Tibial nerve (tissue), 4 donors: ENCODE results near the gene PRTFDC1. TPM values are rescaled to one million over a fixed set of nuclear protein-coding genes. Genes with fewer than 3 reads are reported as not detected.

Experiments
- DNase-seq, 2 donors: peaks; one replicate each; pipeline ENCODE4 v3.0.0-alpha.2; 2019; ENCODE audit warnings: low spot score in 2 of 2
- H3K27ac ChIP-seq, 4 donors: fragments of 200-600 bp; sonication (generic) in 3 of 4; one replicate each; pipeline ENCODE4 v1.5.1; 2017 to 2019; ENCODE audit warnings: mild to moderate bottlenecking in 1 of 4
- H3K27me3 ChIP-seq, 2 donors: fragments of 200-600 bp; sonication (generic) in 1 of 2; one replicate each; pipeline versions ENCODE4 v1.5.1 to v1.6.0; 2017 to 2019
- H3K36me3 ChIP-seq, 3 donors: fragments of 200-600 bp; sonication (generic); one replicate each; pipeline ENCODE4 v1.5.1; 2018 to 2019
- H3K4me1 ChIP-seq, 4 donors: fragments of 200-600 bp; sonication (generic) in 3 of 4; one replicate each; pipeline ENCODE4 v1.5.1; 2017 to 2019
- H3K4me3 ChIP-seq, 4 donors: fragments of 200-600 bp; sonication (generic) in 3 of 4; one replicate each; pipeline ENCODE4 v1.5.1; 2017 to 2019; ENCODE audit warnings: mild to moderate bottlenecking in 1 of 4, moderate library complexity in 1 of 4
- H3K9me3 ChIP-seq, 4 donors: fragments of 200-600 bp; sonication (generic) in 3 of 4; one replicate each; pipeline ENCODE4 v1.5.1; 2017 to 2019
- EP300 ChIP-seq, 2 donors: sonication (generic); formaldehyde crosslinking; IDR thresholded peaks; one replicate each; pipeline ENCODE4 v1.6.1; 2017; ENCODE audit warnings: antibody characterized with exemption in 2 of 2, mild to moderate bottlenecking in 1 of 2
- POLR2A ChIP-seq, 2 donors: fragments of 450-650 bp; IDR thresholded peaks; one replicate each; pipeline ENCODE4 v1.6.1; 2017; ENCODE audit warnings: antibody characterized with exemption in 2 of 2, mild to moderate bottlenecking in 2 of 2, moderate library complexity in 2 of 2
- WGBS, 2 donors: methylation state at CpG; one replicate each; pipeline ENCODE4 v1.1.5; 2018; 5-methylcytosine and 5-hydroxymethylcytosine counted together
- total RNA-seq, 4 donors: library from RNA; depleted of rRNA; stranded (reverse); fragments of >200 nt; gene quantifications; one replicate each; pipeline ENCODE4 v1.1.0, GENCODE V29; 2016
- TF ChIP-seq, protein P1 (sequence below), 5 experiments: fragments of 200-600 bp in 3 of 5; fragments of 450-650 bp in 2 of 5; sonication (generic) in 3 of 5; IDR thresholded peaks; one replicate each; pipeline ENCODE4 v1.5.1; 2016 to 2019; ENCODE audit warnings: antibody characterized with exemption in 5 of 5, mild to moderate bottlenecking in 3 of 5, moderate library complexity in 2 of 5

Gene PRTFDC1
- total RNA-seq, 4 donors from 2014 or later: 0.78 to 5.7 (median 1.3) TPM

DNA sequence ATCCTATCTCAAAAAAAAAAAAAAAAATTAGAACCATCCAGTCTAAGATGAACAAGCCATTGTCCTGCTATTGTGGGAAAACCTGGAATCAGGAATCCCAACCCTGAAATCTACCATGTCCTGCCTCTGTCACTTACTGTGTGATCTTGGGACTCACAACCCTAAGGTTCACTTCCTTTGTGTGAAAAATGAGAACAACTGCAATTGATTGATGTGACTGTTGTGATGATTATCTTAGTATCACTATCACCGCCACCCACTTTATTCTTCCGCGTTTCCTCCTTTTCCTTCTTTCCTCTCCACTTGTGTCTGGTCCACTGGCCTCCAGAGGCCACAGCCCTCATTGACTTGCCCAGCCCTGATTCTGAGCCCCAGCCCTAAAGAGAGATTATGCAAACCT is 12.6 kb upstream of the PRTFDC1 start:
- Histone ChIP-seq H3K27ac (no peak overlapping the region), H3K36me3 (no peaks in the 10 kb centered on the region), H3K4me1 (no peaks in the 10 kb centered on the region), H3K27me3 (peaks cover 0 to 5% of the 10 kb centered on the region in 2 donors), H3K4me3 (no peak overlapping the region), H3K9me3 (no peaks in the 10 kb centered on the region)
- DNase-seq: no peak
- TF ChIP-seq, protein P1, sequence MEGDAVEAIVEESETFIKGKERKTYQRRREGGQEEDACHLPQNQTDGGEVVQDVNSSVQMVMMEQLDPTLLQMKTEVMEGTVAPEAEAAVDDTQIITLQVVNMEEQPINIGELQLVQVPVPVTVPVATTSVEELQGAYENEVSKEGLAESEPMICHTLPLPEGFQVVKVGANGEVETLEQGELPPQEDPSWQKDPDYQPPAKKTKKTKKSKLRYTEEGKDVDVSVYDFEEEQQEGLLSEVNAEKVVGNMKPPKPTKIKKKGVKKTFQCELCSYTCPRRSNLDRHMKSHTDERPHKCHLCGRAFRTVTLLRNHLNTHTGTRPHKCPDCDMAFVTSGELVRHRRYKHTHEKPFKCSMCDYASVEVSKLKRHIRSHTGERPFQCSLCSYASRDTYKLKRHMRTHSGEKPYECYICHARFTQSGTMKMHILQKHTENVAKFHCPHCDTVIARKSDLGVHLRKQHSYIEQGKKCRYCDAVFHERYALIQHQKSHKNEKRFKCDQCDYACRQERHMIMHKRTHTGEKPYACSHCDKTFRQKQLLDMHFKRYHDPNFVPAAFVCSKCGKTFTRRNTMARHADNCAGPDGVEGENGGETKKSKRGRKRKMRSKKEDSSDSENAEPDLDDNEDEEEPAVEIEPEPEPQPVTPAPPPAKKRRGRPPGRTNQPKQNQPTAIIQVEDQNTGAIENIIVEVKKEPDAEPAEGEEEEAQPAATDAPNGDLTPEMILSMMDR (IDR thresholded peaks at IDR 0.05): no peak
- no peak for TF ChIP-seq POLR2A (IDR thresholded peaks at IDR 0.05)
- 94 to 98% methylated on average over 3 of the region's 3 CpGs for WGBS, 2 donors

DNA sequence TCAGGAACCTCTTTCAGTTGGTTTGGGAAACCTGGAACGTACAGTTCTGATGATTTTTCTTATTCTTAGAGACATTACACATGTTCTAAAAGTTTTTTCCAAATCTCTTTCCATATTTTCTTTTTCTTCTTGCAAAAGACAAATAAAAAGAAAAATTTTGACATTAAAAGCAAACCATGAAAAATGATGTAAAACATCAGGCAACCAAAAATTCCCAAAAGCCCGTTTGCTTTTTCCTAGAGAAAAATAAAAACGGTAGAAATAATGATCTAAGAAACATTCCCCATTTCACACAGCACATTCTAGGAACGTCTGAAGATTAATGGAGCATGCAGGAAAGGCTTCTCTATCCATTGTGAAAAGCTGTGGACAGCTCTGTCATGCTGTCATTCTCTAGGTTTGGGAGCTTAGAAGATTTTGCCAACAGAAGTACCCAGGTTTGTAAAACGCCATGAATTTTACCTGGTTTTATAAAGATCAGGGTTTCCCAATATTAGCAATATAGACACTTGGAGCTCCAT is 11.2 kb upstream of the PRTFDC1 start:
- Histone ChIP-seq H3K4me1 (peaks cover 0 to 11% (median 1%) of the 10 kb centered on the region in 4 donors), H3K4me3 (no peak overlapping the region), H3K27me3 (peaks cover 0 to 5% of the 10 kb centered on the region in 2 donors), H3K9me3 (no peaks in the 10 kb centered on the region), H3K36me3 (no peaks in the 10 kb centered on the region), H3K27ac (no peak overlapping the region)
- 53 to 54% methylated on average over 5 of the region's 5 CpGs for WGBS, 2 donors
- DNase-seq: no peak
- TF ChIP-seq EP300 (IDR thresholded peaks at IDR 0.05) (no peak), POLR2A (IDR thresholded peaks at IDR 0.05) (no peak)
- TF ChIP-seq, protein P1 (IDR thresholded peaks at IDR 0.05): no peak

DNA sequence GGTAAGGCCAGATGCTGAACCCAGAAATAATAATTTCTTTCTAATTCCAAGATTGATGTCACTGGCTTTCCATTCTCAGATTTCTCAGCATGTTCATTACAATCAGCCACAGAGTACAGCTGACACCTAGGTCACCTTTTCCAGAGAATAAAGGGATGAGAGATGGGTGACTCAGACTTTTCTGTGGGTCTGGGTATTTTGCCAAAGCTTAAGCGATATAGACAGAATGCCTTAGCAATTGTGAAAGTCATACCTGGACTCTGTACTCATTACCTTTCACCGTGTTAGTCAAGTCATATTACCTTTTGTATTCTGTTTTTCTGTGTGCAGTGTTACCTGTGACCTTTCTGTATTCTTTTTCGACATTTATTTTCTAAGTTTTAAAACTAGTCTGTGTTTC is 10.6 kb upstream of the PRTFDC1 start:
- TF ChIP-seq EP300 (IDR thresholded peaks at IDR 0.05) (no peak), POLR2A (IDR thresholded peaks at IDR 0.05) (no peak)
- TF ChIP-seq, protein P1 (IDR thresholded peaks at IDR 0.05): no peak
- Histone ChIP-seq H3K9me3 (no peaks in the 10 kb centered on the region), H3K4me3 (no peak overlapping the region), H3K27ac (no peak overlapping the region), H3K27me3 (peaks cover 0 to 5% of the 10 kb centered on the region in 2 donors), H3K36me3 (no peaks in the 10 kb centered on the region), H3K4me1 (peaks cover 0 to 15% (median 4%) of the 10 kb centered on the region in 4 donors)
- no peak for DNase-seq
- WGBS, 2 donors: 65 to 87% methylated on average over 3 of the region's 3 CpGs

DNA sequence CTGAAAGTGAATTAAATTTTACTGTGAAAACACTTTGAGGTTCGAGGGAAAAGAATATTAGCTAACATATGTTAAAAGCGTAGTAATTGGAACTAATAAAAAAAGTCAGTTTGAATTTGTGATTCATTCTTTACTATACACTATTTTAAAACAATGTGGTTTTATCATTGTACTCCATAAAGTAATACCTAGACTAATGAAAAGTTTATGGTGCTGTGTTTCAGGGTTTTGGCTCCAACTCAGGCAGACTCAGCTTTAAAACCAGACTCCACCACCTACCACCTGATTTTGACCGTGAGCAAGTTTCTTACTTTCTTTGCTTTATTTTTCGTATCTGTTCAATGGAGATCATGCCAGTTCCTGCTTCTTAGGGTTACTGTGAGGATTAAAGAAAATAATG is 9.2 kb upstream of the PRTFDC1 start:
- no peak for DNase-seq
- peaks cover 0 to 5% of the 10 kb centered on the region in 2 donors for H3K27me3 ChIP-seq
- H3K4me3 ChIP-seq: no peak overlapping the region
- H3K4me1 ChIP-seq: peaks cover 0 to 21% (median 5%) of the 10 kb centered on the region in 4 donors
- TF ChIP-seq EP300 (IDR thresholded peaks at IDR 0.05) (no peak), POLR2A (IDR thresholded peaks at IDR 0.05) (no peak)
- TF ChIP-seq, protein P1 (IDR thresholded peaks at IDR 0.05): no peak
- no peaks in the 10 kb centered on the region for H3K9me3 ChIP-seq
- WGBS, 2 donors: 90 to 95% methylated on average over 4 of the region's 4 CpGs
- H3K36me3 ChIP-seq: no peaks in the 10 kb centered on the region
- H3K27ac ChIP-seq: no peak overlapping the region

DNA sequence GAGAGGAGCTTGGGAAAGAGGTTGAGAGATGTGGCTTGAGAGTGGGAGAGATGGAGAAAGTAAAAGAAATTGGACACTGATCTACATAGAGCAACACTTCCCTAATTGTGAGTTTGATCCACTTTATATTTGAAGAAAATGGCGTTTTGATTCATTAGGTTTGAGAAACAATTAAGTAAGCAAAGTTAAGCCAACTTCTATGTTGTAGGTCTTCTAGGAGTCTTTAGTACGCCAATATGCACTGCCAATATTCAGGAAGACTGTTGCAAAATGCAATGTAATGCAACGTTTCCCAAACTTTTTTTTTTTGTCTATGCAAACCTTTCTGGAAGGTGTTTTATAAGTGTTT is 7.0 kb upstream of the PRTFDC1 start:
- Histone ChIP-seq H3K9me3 (no peaks in the 10 kb centered on the region), H3K36me3 (no peaks in the 10 kb centered on the region), H3K27me3 (peaks cover 0 to 5% of the 10 kb centered on the region in 2 donors), H3K4me1 (peaks cover 0 to 21% (median 5%) of the 10 kb centered on the region in 4 donors), H3K4me3 (no peak overlapping the region), H3K27ac (peak overlapping the region in 3 of 4 donors; percentile 10 to 85 (median 72))
- 59 to 67% methylated on average over 3 of the region's 3 CpGs for WGBS, 2 donors
- TF ChIP-seq, protein P1 (IDR thresholded peaks at IDR 0.05): no peak
- TF ChIP-seq EP300 (IDR thresholded peaks at IDR 0.05): no peak
- no peak for TF ChIP-seq POLR2A (IDR thresholded peaks at IDR 0.05)
- no peak for DNase-seq
